ENCODE results near the gene PDE4D.

DNA sequence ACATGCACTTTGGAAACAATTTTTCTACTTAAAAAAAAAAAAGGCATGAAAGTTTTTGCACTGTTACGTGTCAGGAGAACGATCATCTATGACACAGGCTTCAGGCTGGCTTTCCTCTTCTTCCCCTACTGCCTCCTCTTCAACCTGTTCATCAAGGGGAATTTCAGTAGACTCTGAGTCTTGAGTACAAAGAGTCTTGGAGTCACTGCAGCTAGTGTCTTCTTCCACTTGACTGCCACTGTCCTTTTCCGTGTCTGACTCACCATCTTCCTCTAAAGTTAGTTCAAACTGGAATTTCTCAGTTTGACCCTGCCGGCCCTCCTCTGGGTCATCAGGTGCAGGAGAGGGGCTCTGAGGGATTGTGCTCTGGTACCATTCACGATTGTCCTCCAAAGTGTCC lies 918.9 kb downstream of the PDE4D start:
- TF ChIP-seq CTCF (optimal IDR thresholded peaks at IDR 0.05 in 1 of 3, IDR thresholded peaks at IDR 0.05 in 1 of 3, conservative IDR thresholded peaks at IDR 0.05 in 1 of 3; ENCODE audit: extremely low read depth in 1 of 3, insufficient read depth in 2 of 3, low read length in 3 of 3): no peak
- TF ChIP-seq EZH2 (IDR thresholded peaks at IDR 0.05; ENCODE audit: low read length): no peak
